ENCODE results near the gene OTUB1. TPM values are rescaled to one million over a fixed set of nuclear protein-coding genes. Genes with fewer than 3 reads are reported as not detected.
"Not testable (repeated sequence)": the region's sequence is repeated elsewhere in the genome, so short reads cannot be mapped to it uniquely, and the experiment has no call there.

OTUB1 gene
- total RNA-seq, 1 donor from 2014 or later, result 126 TPM

DNA sequence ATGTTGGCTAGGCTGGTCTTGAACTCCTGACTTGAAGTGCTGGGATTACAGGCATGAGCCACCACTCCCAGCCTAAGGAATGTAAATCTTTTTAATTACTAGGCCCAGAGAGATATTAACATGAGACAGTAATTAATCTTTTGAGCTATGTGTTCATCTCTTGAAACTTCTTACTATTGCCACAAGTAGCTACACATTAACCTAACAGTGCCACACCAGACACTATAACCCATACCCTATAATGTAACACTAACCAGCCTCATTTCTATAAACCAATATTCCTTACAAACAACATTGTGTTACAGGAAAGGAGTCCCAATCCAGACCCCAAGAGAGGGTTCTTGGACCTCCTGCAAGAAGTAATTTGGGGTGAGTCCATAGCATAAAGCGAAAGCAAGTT is 19.8 kb upstream of the OTUB1 start:
- Mint-ChIP-seq H3K4me3 (ENCODE audit: unreplicated experiment) (no peak overlapping the region), H3K27me3 (ENCODE audit: unreplicated experiment) (peaks cover 1% of the 10 kb centered on the region), H3K9me3 (ENCODE audit: unreplicated experiment) (peaks cover 2% of the 10 kb centered on the region), H3K4me1 (ENCODE audit: low read depth, unreplicated experiment) (peaks cover 6% of the 10 kb centered on the region), H3K36me3 (ENCODE audit: unreplicated experiment) (no peaks in the 10 kb centered on the region), H3K27ac (ENCODE audit: unreplicated experiment) (no peak overlapping the region)
- no peak for TF ChIP-seq CTCF (IDR thresholded peaks at IDR 0.05; ENCODE audit: partially characterized antibody, unreplicated experiment)
- DNase-seq, result no peak

- Mint-ChIP-seq H3K27ac (ENCODE audit: unreplicated experiment) (no peak overlapping the region), H3K4me3 (ENCODE audit: unreplicated experiment) (no peak overlapping the region), H3K9me3 (ENCODE audit: unreplicated experiment) (peaks cover 5% of the 10 kb centered on the region), H3K4me1 (ENCODE audit: low read depth, unreplicated experiment) (peaks cover 6% of the 10 kb centered on the region), H3K27me3 (ENCODE audit: unreplicated experiment) (peaks cover 6% of the 10 kb centered on the region), H3K36me3 (ENCODE audit: unreplicated experiment) (no peaks in the 10 kb centered on the region)
- DNase-seq, result no peak
- TF ChIP-seq CTCF (IDR thresholded peaks at IDR 0.05; ENCODE audit: partially characterized antibody, unreplicated experiment), result no peak
Observed at GRCh38 chr11:63969461-63969860, 16.8 kb upstream of the OTUB1 start.

- H3K4me3 Mint-ChIP-seq (ENCODE audit: unreplicated experiment), result no peak overlapping the region
- no peak for TF ChIP-seq CTCF (IDR thresholded peaks at IDR 0.05; ENCODE audit: partially characterized antibody, unreplicated experiment)
- H3K4me1 Mint-ChIP-seq (ENCODE audit: low read depth, unreplicated experiment), result peaks cover 9% of the 10 kb centered on the region
- no peak overlapping the region for H3K27ac Mint-ChIP-seq (ENCODE audit: unreplicated experiment)
- no peak for DNase-seq
- peaks cover 6% of the 10 kb centered on the region for H3K27me3 Mint-ChIP-seq (ENCODE audit: unreplicated experiment)
- peaks cover 6% of the 10 kb centered on the region for H3K9me3 Mint-ChIP-seq (ENCODE audit: unreplicated experiment)
- H3K36me3 Mint-ChIP-seq (ENCODE audit: unreplicated experiment), result no peaks in the 10 kb centered on the region
Observed at GRCh38 chr11:63970902-63971301, 15.3 kb upstream of the OTUB1 start.

- not testable (repeated sequence) for H3K36me3 Mint-ChIP-seq (ENCODE audit: unreplicated experiment); DNase-seq; H3K9me3 Mint-ChIP-seq (ENCODE audit: unreplicated experiment); H3K27me3 Mint-ChIP-seq (ENCODE audit: unreplicated experiment)
- Mint-ChIP-seq H3K27ac (ENCODE audit: unreplicated experiment) (peak overlapping the region; percentile 99), H3K4me3 (ENCODE audit: unreplicated experiment) (peak overlapping the region; percentile 99), H3K4me1 (ENCODE audit: low read depth, unreplicated experiment) (peaks cover 20% of the 10 kb centered on the region)
Observed at GRCh38 chr11:63973912-63974258, 12.4 kb upstream of the OTUB1 start.

- peak; percentile 92 for DNase-seq
- peaks cover 7% of the 10 kb centered on the region for H3K9me3 Mint-ChIP-seq (ENCODE audit: unreplicated experiment)
- H3K4me1 Mint-ChIP-seq (ENCODE audit: low read depth, unreplicated experiment), result peaks cover 19% of the 10 kb centered on the region
- H3K4me3 Mint-ChIP-seq (ENCODE audit: unreplicated experiment), result peak within 1 kb of the TSS; percentile 99
- H3K36me3 Mint-ChIP-seq (ENCODE audit: unreplicated experiment), result no peaks in the 10 kb centered on the region
- TF ChIP-seq CTCF (IDR thresholded peaks at IDR 0.05; ENCODE audit: partially characterized antibody, unreplicated experiment), result no peak
- peaks cover 7% of the 10 kb centered on the region for H3K27me3 Mint-ChIP-seq (ENCODE audit: unreplicated experiment)
- peak within 1 kb of the TSS; percentile 99 for H3K27ac Mint-ChIP-seq (ENCODE audit: unreplicated experiment)
Observed at GRCh38 chr11:63974259-63975143, 11.7 kb upstream of the OTUB1 start, which contains the start of gene COX8A. COX8A (plus strand) TSS chr11:63974620; CDS start chr11:63974681, 61 bp downstream.
